ENCODE data around the gene AGBL1. TPM values are rescaled to one million over a fixed set of nuclear protein-coding genes. Genes with fewer than 3 reads are reported as not detected.

Gene AGBL1
- total RNA-seq, 2 donors from 2014 or later: not detected

DNA sequence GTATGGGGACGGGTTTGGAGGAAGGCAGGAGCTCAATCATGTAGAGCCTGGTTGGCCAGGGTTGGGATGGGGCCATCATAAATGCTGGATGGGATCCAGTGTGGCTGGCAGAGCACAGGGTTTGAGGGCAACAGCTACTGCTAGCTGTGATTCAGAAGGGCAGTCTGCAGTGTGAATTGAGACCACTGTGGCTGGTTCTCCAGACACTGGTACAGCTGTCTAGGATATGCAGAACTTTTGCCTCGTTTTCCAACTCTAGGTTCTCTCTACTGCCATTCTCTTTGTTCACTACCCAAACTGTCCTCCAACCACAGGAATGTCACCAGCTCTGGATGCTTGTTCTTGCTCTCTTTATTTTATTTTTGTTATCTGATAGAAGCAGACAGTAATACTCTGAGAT lies 543.6 kb downstream of the AGBL1 start:
- Histone ChIP-seq H3K4me3 (no peak overlapping the region), H3K27me3 (replicated peaks; ENCODE audit: insufficient read depth) (no peaks in the 10 kb centered on the region), H3K4me1 (ENCODE audit: control insufficient read depth in 1 of 2, low read depth in 2 of 2) (no peaks in the 10 kb centered on the region), H3K27ac (no peak overlapping the region), H3K9me3 (no peaks in the 10 kb centered on the region), H3K36me3 (no peaks in the 10 kb centered on the region)
- no peak for DNase-seq (ENCODE audit: low spot score)
- no peak for ATAC-seq (ENCODE audit: insufficient number of reproducible peaks, low FRiP score, low read depth)
- TF ChIP-seq, protein P1, sequence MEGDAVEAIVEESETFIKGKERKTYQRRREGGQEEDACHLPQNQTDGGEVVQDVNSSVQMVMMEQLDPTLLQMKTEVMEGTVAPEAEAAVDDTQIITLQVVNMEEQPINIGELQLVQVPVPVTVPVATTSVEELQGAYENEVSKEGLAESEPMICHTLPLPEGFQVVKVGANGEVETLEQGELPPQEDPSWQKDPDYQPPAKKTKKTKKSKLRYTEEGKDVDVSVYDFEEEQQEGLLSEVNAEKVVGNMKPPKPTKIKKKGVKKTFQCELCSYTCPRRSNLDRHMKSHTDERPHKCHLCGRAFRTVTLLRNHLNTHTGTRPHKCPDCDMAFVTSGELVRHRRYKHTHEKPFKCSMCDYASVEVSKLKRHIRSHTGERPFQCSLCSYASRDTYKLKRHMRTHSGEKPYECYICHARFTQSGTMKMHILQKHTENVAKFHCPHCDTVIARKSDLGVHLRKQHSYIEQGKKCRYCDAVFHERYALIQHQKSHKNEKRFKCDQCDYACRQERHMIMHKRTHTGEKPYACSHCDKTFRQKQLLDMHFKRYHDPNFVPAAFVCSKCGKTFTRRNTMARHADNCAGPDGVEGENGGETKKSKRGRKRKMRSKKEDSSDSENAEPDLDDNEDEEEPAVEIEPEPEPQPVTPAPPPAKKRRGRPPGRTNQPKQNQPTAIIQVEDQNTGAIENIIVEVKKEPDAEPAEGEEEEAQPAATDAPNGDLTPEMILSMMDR (IDR thresholded peaks at IDR 0.05): no peak

DNA sequence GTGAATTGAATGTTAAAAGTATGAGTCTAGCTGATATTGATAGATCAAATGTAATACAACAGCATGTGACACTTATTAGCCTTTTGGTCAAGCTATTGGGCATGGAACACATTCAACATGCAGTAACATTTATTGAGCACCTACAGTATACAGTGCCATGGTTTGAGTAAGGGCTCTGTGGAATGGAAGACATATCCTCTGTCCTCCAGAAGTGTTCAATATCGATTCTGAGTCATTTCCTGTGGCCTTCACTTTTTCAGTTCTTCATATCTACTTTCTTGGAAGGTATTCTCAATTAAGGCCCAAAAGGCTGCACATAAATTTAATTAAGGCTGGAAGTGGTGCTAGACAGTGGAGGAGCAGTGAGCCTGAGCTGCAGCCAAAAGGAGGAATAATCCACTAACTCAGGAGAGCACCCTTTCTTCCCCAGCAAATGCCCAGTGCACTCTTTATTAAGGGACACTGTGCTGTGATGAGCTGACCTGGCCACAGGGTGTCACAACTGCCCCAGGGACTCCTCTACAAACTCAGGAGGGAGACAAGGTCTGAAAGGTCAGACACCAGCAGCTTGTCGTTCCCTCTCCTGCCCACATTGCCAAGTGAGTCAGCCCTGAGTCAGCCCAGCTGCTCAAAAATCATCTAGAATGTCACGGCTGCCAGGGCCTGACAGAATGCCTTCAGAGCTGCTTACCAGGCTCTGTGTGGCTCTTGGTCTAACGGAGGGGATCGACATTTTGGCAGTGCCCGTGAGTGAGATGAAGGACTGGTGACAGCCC lies 544.8 kb downstream of the AGBL1 start:
- H3K9me3 ChIP-seq: no peaks in the 10 kb centered on the region
- no peak overlapping the region for H3K4me3 ChIP-seq
- no peak overlapping the region for H3K27ac ChIP-seq
- TF ChIP-seq, protein P1 (IDR thresholded peaks at IDR 0.05): no peak
- no peaks in the 10 kb centered on the region for H3K36me3 ChIP-seq
- DNase-seq (ENCODE audit: low spot score) (peak; percentile 13), ATAC-seq (ENCODE audit: insufficient number of reproducible peaks, low FRiP score, low read depth) (peak; percentile 43)
- H3K27me3 ChIP-seq (replicated peaks; ENCODE audit: insufficient read depth): no peaks in the 10 kb centered on the region
- H3K4me1 ChIP-seq (ENCODE audit: control insufficient read depth in 1 of 2, low read depth in 2 of 2): no peaks in the 10 kb centered on the region

DNA sequence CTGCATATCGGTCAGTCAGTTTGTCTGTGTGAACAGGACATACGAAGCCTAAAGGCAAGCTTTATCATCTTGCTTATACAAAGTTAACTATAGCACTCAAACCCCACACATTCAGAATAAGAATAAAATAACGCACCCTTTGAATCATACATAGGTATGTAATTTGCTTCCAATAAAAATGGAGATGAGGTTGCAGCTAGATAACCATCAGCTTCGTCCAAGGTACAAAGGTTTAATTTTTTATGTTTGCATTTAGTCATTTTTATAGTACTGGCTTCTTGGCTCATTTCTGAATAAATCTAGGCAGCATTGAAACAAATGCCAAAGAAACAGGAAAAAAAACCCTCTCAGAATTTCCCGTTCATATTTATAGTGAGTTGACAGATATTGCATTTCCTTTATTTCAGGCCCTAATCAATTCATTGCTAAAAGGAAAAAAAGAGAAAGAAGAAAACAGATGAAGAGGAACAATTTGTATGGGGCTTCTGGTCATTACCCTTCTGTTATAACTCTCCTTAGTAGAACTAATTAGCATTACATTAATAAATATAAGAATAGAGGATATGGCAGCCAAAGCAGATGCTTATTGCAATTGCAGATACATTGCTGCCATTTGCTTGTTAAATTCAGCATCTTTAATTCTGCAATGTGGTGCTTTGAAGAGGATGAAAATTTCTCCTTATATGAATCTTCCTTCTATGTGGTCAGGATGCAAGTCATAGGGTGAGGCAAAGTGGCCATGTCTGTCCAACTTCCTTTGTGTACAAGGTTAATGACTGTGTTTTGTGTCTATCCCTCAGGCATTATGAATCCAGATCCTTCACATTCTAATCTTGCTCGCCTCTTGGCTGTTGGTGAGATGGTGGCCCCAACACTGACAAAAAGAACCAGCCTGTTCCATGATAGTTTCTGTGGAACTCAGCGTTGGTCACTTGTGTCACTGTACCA lies 550.0 kb downstream of the AGBL1 start:
- no peak for DNase-seq (ENCODE audit: low spot score)
- TF ChIP-seq, protein P1 (IDR thresholded peaks at IDR 0.05): no peak
- Histone ChIP-seq H3K9me3 (no peaks in the 10 kb centered on the region), H3K36me3 (no peaks in the 10 kb centered on the region), H3K4me3 (no peak overlapping the region), H3K27me3 (replicated peaks; ENCODE audit: insufficient read depth) (no peaks in the 10 kb centered on the region), H3K27ac (no peak overlapping the region), H3K4me1 (ENCODE audit: control insufficient read depth in 1 of 2, low read depth in 2 of 2) (no peaks in the 10 kb centered on the region)
- ATAC-seq (ENCODE audit: insufficient number of reproducible peaks, low FRiP score, low read depth): no peak

DNA sequence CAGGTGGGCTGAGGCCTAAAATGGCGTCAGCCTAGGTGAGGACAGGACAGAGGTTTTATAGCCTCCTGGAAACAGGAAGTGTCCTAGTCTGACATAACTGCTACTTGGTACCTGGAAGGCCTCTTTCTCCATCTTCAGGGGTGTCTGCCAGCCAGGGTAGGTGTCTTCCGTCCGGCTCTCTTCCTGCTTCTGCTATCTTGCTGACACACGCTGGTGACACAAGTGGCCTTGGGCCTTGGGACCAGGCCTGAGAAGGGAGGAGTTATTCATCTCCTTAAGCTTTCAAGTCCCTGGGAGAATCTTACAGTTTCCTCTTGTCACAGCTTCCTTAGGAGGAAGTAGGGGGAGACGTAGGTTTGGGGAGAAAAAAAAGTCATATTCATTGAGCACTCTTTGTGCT lies 551.3 kb downstream of the AGBL1 start:
- no peaks in the 10 kb centered on the region for H3K36me3 ChIP-seq
- H3K27ac ChIP-seq: no peak overlapping the region
- H3K4me1 ChIP-seq (ENCODE audit: control insufficient read depth in 1 of 2, low read depth in 2 of 2): no peaks in the 10 kb centered on the region
- H3K9me3 ChIP-seq: no peaks in the 10 kb centered on the region
- TF ChIP-seq, protein P1 (IDR thresholded peaks at IDR 0.05): no peak
- DNase-seq (ENCODE audit: low spot score) (no peak), ATAC-seq (ENCODE audit: insufficient number of reproducible peaks, low FRiP score, low read depth) (no peak)
- H3K27me3 ChIP-seq (replicated peaks; ENCODE audit: insufficient read depth): no peaks in the 10 kb centered on the region
- no peak overlapping the region for H3K4me3 ChIP-seq

DNA sequence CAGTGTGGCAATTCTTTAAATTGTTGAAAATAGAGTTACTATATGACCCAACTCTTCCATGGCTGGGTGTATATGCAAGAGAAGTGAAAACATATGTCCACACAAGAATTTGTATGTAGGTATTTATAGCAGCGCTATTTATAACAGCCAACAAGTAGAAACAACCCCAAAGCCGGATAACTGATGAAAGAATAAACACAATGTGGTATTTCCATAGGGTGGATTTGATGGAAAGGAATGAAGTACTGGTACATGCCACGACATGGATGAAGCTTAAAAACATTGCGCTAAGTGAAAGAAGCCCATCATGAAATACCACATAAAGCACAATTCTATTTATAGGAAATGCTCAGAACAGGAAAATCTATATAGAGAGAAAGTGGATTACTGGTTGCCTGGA lies 554.5 kb downstream of the AGBL1 start:
- Histone ChIP-seq H3K9me3 (no peaks in the 10 kb centered on the region), H3K27me3 (replicated peaks; ENCODE audit: insufficient read depth) (no peaks in the 10 kb centered on the region), H3K4me3 (no peak overlapping the region), H3K27ac (no peak overlapping the region), H3K36me3 (no peaks in the 10 kb centered on the region), H3K4me1 (ENCODE audit: control insufficient read depth in 1 of 2, low read depth in 2 of 2) (no peaks in the 10 kb centered on the region)
- no peak for DNase-seq (ENCODE audit: low spot score)
- ATAC-seq (ENCODE audit: insufficient number of reproducible peaks, low FRiP score, low read depth): no peak
- TF ChIP-seq, protein P1 (IDR thresholded peaks at IDR 0.05): no peak

Measured in thoracic aorta (tissue), 2 donors.